Keratinocyte (primary cell): Measurements from ENCODE around the gene C19orf47.

Experiments used
- EZH2 ChIP-seq: IDR thresholded peaks from one replicate; pipeline ENCODE4 v1.6.1; 2012; ENCODE audit warnings: inconsistent platforms, mild to moderate bottlenecking, low read length, moderate library complexity
- TF ChIP-seq, protein P1 (sequence below), 3 experiments: IDR thresholded peaks in 1 of 3; conservative IDR thresholded peaks in 1 of 3; optimal IDR thresholded peaks in 1 of 3; 2 replicates in 2 of 3; 3 replicates in 1 of 3; pipeline versions ENCODE3 to v1.5.1; 2011; ENCODE audit warnings: low read length in 3 of 3, mild to moderate bottlenecking in 3 of 3, moderate library complexity in 2 of 3, control low read depth in 1 of 3, inconsistent platforms in 1 of 3; ENCODE audit not compliant: insufficient read depth in 2 of 3; ENCODE audit errors: extremely low read depth in 1 of 3

DNA sequence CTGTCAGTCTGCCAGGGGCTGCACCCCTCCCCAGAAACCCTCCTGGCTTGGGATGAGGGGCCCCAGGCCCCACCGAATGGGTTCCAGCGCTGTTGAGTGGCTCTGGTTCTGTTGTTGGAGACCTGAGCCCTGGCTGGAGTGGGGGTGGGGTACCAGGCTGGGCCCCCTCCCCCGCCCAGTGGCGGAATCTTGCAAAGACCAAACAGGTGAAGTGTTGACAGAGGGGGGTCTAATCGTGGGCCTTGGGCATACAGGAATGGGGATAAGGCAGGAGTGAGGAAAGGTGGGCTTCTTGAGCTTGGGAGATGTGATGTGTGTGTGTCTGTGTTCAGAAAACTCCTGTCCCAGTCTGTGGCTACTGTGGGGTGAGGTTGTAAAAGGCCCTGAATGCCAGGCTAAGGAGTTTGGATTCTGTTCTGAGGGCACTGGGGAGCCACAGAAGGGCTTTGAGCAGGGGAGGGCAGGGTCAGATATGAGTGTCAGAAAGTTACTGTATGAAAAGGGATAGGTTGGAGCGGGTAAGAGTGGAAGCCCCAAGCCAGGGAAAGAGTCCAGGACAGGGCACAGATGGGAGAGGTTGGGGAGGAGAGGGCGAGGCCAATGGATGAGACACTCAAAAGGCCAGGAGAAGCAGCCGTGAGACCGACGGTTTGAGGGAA is 42.0 kb upstream of the C19orf47 start, which contains the start of gene HIPK4:
- TF ChIP-seq, protein P1, sequence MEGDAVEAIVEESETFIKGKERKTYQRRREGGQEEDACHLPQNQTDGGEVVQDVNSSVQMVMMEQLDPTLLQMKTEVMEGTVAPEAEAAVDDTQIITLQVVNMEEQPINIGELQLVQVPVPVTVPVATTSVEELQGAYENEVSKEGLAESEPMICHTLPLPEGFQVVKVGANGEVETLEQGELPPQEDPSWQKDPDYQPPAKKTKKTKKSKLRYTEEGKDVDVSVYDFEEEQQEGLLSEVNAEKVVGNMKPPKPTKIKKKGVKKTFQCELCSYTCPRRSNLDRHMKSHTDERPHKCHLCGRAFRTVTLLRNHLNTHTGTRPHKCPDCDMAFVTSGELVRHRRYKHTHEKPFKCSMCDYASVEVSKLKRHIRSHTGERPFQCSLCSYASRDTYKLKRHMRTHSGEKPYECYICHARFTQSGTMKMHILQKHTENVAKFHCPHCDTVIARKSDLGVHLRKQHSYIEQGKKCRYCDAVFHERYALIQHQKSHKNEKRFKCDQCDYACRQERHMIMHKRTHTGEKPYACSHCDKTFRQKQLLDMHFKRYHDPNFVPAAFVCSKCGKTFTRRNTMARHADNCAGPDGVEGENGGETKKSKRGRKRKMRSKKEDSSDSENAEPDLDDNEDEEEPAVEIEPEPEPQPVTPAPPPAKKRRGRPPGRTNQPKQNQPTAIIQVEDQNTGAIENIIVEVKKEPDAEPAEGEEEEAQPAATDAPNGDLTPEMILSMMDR (optimal IDR thresholded peaks at IDR 0.05 in 1 of 3, IDR thresholded peaks at IDR 0.05 in 1 of 3, conservative IDR thresholded peaks at IDR 0.05 in 1 of 3; ENCODE audit: extremely low read depth in 1 of 3, insufficient read depth in 2 of 3, low read length in 3 of 3): no peak
- no peak for TF ChIP-seq EZH2
